Stimulated activated CD8-positive, alpha-beta memory T cell treated with anti-CD3 and anti-CD28 coated beads, Interleukin-4, amount 100 ng/mL, for 1 hour (primary cell): ENCODE data around the gene PKM.

Experiments used
- DNase-seq, 2 donors: peaks; one replicate each; pipeline ENCODE4 v3.0.0-alpha.2; 2020; ENCODE audit warnings: low read depth in 2 of 2, low spot score in 1 of 2

Gene PKM

DNA sequence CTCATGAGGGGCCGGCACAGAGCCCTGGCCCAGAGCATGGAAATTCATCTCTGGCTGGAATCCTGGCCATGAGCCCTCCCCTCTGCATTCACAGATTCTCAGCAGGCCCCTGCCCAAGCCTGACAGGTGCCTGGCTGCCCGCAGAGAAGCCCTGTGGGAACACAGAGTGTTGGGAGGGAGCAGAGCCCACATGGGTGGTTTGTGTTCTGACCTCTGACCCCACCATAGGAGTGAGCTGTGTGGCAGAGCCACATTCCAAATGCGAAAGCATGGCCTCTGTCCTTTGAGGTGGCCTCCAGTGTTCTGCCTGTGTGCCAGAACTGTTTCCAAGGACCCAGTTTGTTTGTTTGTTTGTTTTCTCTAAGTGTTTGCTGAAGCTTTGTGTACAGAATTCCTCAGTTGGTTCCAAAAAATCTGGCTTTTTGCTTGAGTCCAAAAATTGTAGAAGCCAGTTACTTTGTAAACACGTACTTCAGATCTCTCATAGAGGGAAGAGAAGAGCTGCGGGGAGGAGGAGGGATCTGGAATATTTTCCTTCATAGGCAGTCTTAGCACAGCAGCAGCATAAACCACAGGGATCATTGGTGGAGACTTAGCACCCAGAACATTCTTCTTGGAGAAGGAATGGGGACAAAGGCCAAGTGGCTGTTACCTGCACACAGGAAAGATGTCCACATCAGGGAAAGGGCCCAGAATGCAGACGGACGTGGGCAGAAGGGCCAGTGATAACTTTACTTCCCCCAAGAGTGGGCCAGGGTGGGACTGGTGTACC, 69.4 kb downstream of the PKM start:
- DNase-seq, result no peak

DNA sequence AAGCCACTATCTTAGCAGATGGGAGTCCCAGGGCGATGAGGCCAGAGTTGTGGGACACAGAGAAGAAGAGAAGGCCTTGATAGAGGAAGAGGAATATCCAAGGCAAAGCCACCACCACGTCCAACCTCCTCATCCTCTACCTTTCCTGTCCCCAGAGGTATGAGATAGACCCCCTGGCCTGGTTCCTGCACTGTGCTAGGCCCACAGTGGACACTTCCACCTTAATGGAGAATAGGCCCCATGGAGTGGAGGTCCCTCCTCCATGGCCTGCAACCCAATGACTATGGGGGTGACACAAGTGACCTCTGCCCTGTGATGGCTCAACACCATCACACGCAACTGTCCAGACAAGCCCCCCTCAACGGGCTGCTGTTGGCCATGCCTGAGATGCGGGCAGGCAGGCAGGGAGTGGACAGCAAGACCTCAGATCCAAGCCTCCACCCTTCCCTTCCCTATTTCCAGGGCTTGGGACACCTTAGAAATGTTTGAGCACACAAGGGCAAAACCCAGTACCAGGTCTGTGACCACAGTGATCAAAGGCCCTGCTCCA, 70.2 kb downstream of the PKM start:
- no peak for DNase-seq

DNA sequence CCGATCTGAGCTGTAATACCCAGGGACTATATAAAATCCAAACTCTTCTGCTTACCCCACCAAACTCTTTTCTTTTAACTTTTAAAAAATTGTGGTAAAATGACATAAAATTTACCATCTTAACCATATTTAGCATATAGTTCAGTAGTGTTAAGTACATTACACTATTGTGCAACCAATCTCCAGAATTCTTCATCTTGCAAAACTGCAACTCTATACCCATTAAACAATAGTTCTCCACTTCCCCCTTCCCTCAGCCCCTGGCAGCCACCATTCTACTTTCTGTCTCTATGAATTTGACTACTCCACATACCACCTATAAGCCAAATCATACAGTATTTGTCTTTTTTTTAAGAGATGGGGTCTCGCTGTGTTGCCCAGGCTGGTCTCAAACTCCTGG, 74.1 kb downstream of the PKM start:
- DNase-seq, result no peak

DNA sequence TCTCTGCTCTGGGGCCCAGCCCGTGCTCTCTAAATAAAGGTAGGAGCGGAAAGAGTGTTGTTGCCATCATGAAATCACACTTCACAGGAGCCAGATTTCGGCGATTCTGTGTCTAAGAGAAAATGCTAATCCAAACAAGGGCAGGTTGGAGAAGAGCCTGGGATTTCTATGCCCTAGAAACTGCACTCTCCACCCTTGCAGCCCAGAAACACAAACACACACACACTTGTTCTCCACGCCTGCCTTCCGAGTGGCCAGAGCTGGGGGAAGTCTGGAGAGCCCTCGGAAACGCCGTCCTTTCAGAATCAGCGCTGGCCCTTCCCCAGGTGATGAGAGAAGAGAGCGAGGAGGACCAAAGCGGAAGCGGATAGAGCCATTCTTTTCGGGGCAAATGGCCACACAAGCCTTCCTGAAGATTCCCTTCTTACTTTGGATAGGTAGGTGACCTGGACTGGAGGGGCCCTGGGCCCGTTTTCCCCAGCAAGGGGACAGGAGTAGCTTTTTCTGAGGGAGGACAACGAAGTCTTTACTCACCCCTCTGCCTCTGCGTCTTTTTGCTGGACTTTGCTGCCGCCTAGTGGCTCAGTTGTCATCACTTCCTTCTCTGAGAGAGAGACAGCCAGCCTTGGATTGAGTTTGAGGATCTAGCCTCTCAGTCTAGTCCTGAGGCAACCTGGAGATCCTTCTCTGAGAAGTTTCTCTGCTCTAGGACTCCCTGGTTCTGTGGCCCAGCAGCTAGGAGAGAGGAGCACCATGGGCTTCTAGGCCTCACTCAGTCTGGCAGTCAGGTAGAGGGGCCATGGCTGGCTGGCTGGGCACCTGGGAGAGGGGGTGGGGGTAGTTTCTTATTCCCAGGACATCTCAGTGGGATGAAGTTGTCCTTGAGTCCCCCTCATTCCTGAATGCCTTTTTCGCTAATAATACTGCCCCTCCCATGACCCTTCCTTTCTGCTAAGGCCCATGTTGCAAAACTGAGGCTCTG, 75.1 kb downstream of the PKM start:
- DNase-seq, result peak; percentile 42 to 59

DNA sequence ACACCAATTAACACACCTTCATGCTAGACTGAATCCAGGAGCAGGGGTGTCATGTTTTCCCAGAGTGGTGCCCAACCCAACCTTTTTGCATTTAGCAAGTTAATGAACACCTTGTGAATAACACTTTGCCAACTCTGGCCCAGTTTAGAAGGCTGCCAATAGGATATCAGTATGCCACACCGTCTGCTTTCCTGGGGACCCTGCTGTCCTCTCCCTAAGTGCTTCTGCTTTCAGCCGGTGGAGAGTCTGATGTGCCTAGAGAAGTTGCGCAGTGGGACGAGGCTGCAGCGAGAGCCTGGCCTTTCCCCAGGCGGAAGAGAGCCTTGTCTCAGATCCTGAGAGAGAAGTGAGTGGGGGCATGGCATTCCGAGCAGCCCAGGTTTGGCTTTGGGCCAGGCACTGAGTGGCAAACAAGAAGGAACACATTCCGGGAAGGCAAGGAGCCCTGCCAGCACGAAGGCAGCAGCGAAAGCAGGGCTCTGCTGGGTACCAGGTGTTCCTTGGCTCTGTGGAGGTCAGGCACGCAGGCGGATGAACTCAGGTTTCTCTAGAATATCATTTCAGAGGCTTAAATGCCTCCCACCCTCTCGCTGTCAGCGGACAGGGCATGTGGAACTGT, 75.9 kb downstream of the PKM start:
- DNase-seq, result no peak

DNA sequence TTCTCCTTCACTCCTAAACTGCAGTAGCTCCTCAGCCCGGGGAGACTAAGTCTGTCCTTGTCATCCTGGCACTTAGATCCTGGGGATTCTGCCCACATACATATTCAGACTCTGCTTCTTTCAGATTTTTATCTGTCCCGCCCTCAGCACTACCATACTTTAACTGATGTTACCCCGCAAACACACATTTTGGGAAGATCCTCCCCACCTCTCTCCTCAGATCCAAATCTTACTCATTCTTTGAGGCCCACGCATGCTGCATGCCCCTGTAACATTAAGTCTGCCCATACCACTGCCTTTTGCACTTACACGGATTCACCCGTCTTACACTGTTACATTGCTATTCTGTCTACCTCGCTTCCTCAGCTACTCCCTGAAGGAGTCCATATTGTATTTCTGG, 76.7 kb downstream of the PKM start:
- no peak for DNase-seq

DNA sequence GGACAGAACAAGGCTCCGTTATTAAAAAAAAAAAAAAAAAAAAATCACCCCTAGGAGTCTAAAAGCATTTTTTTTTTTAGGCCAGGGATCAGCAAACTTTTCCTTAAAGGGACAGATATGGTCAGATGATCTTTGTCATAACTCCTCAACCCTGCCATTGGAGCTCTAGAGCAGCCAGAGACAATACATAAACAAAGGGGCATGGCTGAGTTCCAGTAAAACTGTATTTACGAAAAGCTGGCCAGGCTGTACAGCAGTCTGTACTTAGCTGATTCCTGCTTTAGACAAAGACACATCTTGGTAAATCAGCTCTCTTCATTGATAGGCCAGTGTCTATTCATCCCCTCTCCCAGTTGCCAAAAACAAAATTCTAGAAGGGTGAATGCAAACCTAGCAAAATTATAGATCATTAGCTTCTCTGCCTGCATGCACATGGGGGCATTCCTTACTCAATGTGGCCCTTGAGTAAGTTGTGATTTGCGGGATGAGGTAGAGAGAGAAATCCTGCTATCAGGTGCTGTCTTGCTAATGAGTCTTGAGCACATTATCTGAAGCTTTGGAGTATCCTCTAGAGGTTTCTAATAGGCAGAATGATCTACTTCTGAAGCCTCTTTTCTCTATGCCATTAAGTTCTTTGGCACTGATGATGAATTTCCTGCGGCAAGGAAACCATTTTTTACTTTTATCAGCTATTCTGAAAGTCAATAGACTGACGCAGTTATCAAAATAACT, 77.6 kb downstream of the PKM start:
- DNase-seq, result no peak
